Stimulated activated effector memory CD8-positive, alpha-beta T cell treated with anti-CD3 and anti-CD28 coated beads, Interleukin-12 subunit alpha, Interleukin-12 subunit beta, amount 100 ng/mL, for 72 hours (primary cell): Measurements from ENCODE around the gene DNAH17.

Experiments used
- ATAC-seq: fragments of 150-1000 bp; cut with Tn5 transposase; 2 replicates; pipeline ENCODE4 v1.10.0; 2021
- DNase-seq, 2 donors: peaks; one replicate each; pipeline ENCODE4 v3.0.0; 2021 to 2022; ENCODE audit warnings: low spot score in 2 of 2
- H3K27ac Mint-ChIP-seq: one replicate; pipeline ENCODE4 v1.8.0; 2022; ENCODE audit warnings: mild to moderate bottlenecking, mixed read lengths
- H3K36me3 Mint-ChIP-seq: one replicate; pipeline ENCODE4 v1.8.0; 2022; ENCODE audit warnings: mild to moderate bottlenecking, mixed read lengths
- H3K4me1 Mint-ChIP-seq: one replicate; pipeline ENCODE4 v1.8.0; 2022; ENCODE audit warnings: mixed read lengths
- H3K4me3 Mint-ChIP-seq: one replicate; pipeline ENCODE4 v1.8.0; 2022; ENCODE audit warnings: mild to moderate bottlenecking, mixed read lengths
- H3K9me3 Mint-ChIP-seq: one replicate; pipeline ENCODE4 v1.8.0; 2022; ENCODE audit warnings: mixed read lengths

The DNAH17 gene

DNA sequence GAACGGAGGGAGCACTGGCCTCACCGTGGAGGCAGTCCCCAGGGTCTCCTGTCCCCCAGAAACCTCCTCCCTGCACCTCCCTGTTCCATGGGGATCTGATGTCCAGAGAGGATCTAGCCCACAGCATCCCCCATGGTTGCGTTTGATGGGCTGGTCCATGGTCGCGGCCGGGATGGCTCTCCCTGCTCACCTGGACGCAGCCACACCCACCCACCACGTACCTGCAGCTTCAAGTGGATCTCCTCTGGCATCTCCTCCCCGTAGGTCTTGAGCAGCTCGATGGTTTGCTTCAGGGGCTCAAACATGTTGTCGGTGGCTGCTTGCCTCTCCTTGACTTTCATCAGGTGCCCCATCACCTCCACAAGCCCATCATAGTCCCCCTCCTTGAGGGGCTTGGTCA lies 47.9 kb downstream of the DNAH17 start:
- H3K9me3 Mint-ChIP-seq, result no peaks in the 10 kb centered on the region
- no peak overlapping the region for H3K4me3 Mint-ChIP-seq
- ATAC-seq (no peak), DNase-seq (no peak)
- H3K36me3 Mint-ChIP-seq, result no peaks in the 10 kb centered on the region
- H3K4me1 Mint-ChIP-seq, result peaks cover 17% of the 10 kb centered on the region
- no peak overlapping the region for H3K27ac Mint-ChIP-seq

DNA sequence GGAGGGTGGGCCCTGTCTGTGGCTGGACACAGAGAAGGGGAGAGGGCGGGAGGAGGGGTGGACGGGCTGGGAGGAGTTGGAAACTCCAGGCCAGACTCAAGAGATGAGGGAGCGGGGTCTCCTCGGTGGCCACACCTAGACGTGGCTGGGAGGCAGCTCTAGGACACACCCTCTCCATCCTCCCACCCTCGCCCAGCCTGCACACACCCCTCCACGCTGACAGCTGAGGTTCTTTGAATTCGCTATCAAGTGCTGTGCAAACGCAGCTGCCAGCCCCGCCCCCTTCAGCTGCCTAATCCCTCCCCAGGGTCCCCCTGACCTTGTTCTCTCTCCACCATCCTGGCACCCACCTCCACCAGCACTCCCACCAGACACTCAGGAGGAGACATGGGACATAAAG lies 48.7 kb downstream of the DNAH17 start:
- no peak for ATAC-seq
- H3K4me3 Mint-ChIP-seq, result no peak overlapping the region
- H3K27ac Mint-ChIP-seq, result no peak overlapping the region
- no peak for DNase-seq
- no peaks in the 10 kb centered on the region for H3K36me3 Mint-ChIP-seq
- H3K4me1 Mint-ChIP-seq, result peaks cover 13% of the 10 kb centered on the region
- no peaks in the 10 kb centered on the region for H3K9me3 Mint-ChIP-seq

DNA sequence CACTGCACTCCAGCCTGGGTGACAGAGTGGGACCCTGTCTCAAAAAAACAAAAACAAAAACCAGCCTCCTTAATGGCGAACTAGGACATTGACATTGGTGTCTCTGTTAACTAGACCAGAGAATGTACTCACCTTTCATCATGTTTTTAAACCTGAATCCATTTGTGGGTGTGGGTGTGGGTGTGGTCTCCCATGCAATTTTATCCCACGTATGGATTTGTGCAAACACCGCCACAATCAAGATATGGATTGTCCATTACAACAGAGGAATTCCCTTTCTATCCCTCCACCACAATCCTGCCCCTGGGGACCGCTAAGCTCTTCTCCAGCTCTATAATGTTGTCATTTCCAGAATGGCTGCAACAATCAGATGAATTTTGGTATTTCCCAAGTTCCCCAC lies 49.9 kb downstream of the DNAH17 start:
- no peaks in the 10 kb centered on the region for H3K36me3 Mint-ChIP-seq
- H3K4me3 Mint-ChIP-seq, result no peak overlapping the region
- H3K4me1 Mint-ChIP-seq, result peaks cover 5% of the 10 kb centered on the region
- H3K9me3 Mint-ChIP-seq, result no peaks in the 10 kb centered on the region
- DNase-seq (no peak), ATAC-seq (no peak)
- no peak overlapping the region for H3K27ac Mint-ChIP-seq

DNA sequence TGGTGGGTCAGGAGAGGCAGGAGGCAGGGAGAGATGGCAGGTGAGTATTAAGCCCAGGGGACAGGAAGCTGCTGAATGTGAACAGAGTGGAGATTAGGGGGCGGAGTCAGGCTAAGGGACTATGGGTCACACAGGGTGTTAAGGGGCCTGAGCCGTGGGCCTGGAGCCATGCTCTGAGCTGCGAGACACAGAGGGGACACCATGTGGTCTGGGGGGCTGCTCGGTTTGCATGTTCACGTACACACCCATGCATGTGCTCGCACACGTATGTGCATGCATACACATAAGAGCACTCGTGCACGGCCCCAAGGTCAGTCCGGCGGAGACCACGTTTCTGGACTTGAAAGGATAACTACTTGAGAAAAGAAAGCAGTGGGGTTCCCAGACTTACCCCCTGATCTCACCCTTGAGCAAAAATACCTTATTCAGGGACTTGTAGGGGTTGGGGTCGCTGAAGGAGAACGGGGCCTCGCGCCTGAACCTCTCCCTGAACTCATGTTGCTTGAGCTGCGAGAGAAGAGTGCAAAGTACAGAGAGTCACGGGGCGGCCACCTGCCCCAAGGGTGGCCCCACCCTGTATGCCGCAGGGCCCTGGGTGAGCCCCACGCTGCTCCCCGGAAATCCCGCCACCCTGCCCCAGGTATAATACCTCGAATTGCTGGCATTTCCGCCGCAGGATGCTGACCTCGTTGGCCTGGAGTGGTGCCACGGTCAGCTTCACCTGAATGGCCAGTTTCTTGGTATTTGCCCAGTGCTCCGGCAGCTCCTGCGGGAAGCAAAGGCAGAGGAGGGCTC lies 50.8 kb downstream of the DNAH17 start:
- DNase-seq (no peak), ATAC-seq (no peak)
- Mint-ChIP-seq H3K27ac (no peak overlapping the region), H3K36me3 (no peaks in the 10 kb centered on the region), H3K9me3 (no peaks in the 10 kb centered on the region), H3K4me1 (no peaks in the 10 kb centered on the region), H3K4me3 (no peak overlapping the region)

DNA sequence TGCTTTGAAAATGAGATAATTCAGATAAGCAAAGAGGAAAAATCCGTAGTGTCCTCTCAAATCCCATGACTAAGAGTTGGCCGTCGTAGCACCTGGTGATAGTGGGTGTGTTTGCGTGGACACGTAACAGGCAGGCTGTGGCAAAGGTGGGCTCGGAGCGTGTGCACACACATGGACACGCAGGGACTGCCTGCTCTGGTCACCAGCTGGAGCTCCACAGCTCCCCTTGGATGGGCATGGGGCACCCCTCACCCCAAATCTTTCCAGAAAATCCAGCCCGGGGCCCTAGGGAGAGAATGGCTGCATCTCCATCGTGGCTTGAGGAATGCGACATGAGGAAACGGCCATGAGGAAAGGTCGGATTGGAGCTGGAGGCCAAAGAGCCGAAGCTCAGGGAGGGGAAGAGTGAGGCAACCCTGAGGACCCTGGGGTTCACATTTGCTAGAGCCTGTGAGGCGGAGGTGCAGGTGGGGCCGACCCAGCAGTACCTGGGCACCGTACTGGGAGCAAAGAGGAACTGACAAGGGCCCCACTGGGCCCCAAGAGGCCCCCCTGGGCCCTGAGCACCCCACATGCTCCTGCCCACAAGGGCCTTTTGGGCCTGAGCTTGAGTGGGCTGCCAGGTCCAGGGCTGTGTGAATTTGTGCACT lies 51.6 kb downstream of the DNAH17 start:
- Mint-ChIP-seq H3K36me3 (no peaks in the 10 kb centered on the region), H3K4me3 (no peak overlapping the region), H3K9me3 (no peaks in the 10 kb centered on the region), H3K4me1 (no peaks in the 10 kb centered on the region), H3K27ac (no peak overlapping the region)
- no peak for DNase-seq
- ATAC-seq, result no peak

DNA sequence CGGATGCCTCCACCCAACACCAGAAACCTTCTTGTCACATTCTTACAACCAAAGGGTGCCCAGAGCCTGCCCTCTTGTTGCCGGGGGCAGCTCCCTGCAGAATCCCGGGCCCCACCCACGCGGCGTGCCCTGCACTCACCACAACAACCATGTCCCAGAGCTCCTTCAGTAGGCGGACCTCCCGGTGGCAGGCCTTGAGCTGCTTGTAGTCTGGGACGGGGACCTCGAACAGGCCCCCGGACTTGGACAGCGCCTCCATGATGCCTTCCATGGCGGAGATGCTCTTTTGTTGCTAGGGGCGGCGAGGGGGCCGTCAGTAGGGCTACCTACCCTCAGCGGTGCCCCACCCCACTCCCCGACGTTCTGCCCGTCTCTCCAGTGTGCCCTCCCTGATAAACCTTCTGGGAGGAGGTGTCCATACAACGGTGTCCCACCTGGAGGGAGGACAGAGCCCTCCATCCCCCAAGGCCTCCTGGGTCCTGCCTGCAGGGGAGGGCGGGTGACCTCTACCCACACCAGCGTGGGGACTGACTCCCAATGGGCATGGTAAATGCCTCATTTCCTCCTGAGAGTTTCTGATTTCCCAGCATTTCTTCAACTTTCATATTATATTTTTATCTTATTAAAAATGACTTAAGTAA lies 52.2 kb downstream of the DNAH17 start:
- Mint-ChIP-seq H3K4me3 (no peak overlapping the region), H3K4me1 (no peaks in the 10 kb centered on the region), H3K27ac (no peak overlapping the region), H3K9me3 (no peaks in the 10 kb centered on the region), H3K36me3 (no peaks in the 10 kb centered on the region)
- ATAC-seq (no peak), DNase-seq (no peak)

DNA sequence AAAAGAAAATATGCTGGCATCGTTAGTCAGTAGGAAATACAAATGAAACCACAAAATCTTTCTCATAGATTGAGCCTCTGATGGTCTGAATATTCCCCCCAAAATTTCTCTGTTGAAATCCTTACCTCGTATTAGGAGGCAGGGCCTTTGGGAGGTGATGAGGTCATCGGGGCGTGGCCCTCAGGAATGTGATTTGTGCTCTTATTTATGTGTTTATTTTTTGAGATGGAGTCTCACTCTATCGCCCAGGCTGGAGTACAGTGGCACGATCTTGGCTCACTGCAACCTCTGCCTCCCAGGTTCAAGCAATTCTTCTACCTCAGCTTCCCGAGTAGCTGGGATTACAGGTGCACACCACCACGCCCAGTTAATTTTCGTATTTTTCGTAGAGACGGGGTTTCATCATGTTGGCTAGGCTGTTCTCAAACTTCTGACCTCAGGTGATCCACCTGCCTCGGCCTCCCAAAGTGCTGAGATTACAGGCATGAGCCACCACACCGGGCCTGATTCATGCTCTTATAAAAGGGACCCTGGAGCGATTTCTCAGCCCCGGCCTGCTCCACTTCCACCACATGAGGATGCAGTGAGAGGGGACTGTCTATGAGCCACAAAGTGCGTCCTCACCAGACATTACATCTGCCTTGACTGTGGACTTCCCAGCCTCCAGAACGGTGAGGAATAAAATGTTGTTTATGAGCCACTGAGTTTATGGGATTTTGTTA lies 53.1 kb downstream of the DNAH17 start:
- Mint-ChIP-seq H3K9me3 (no peaks in the 10 kb centered on the region), H3K4me3 (no peak overlapping the region), H3K27ac (no peak overlapping the region), H3K4me1 (no peaks in the 10 kb centered on the region), H3K36me3 (no peaks in the 10 kb centered on the region)
- ATAC-seq (no peak), DNase-seq (no peak)

DNA sequence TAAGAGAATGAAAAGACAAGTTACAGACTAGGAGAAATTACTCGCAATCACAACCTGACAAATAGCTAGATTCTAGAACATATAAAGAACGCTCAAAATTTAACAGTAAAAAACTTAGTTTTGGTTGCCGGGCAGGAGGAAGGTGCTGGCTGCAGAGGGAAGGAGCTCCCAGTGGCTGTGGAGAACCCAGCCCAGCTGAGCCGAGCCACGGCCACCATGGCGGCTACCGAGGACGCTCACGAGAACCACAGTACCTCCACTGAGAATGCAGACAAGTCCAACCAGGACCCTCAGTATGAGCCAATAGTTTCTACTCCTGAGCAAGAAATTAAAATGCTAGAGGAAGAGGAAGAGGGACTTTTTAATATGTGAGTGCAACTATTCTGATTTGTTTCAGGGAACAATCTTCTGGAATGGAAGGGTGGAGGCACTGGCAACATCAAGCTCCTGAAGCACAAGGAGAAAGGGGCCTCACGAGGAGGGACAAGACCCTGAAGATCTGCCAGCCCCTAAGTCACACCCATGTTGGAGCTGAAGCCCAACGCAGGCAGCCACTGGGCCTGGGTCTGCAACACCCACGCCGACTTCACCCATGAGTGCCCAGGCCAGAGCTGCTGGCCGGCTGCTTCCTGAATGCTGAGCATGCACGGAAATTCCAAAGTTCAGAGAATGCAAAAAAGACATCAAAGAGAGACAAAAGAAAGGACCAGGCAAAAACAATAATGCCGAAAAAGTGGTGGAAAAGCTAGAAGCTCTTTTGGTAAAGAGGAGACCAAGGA lies 55.0 kb downstream of the DNAH17 start:
- Mint-ChIP-seq H3K27ac (no peak overlapping the region), H3K36me3 (no peaks in the 10 kb centered on the region), H3K4me3 (no peak overlapping the region), H3K4me1 (no peaks in the 10 kb centered on the region), H3K9me3 (no peaks in the 10 kb centered on the region)
- ATAC-seq (no peak), DNase-seq (no peak)

DNA sequence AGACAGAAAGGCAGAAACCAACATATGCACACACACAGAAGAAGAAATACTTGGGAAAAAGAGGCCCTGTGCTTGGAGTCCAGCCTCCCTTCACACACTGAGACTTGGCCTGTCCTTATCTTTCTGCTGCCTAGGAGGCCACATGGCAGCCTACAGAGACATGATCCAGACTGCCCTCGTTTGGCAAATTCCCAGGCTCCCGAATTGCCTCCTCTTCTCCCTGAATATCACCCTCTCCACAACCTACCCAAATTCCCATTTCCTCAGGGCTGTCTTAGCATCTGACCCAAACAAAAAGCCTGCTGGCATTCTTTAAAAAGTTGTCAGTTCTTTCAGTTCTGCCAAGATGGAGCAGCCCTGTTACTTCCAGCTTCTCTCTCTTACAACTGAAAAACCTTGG lies 59.8 kb downstream of the DNAH17 start:
- ATAC-seq, result no peak
- Mint-ChIP-seq H3K27ac (no peak overlapping the region), H3K4me1 (no peaks in the 10 kb centered on the region), H3K36me3 (no peaks in the 10 kb centered on the region), H3K4me3 (no peak overlapping the region), H3K9me3 (no peaks in the 10 kb centered on the region)
- no peak for DNase-seq

DNA sequence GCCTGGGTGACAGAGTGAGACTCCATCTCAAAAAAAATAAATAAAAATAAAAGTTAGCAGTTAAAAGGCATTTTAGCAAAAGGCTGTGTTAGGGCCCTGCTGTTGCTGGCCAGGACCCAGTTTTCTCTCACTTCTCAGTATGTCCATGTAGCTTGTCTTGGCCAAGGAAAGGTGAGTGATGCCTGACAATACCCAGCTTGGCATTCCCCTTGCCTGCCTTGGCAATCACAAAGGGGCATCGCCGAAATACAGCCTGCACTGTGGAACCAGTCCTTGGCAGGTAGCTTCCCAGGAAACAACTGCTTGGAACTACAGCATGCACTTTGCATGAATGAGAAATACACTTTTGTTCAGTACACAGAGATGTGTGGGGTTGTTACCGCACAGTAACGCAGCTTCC lies 61.7 kb downstream of the DNAH17 start:
- Mint-ChIP-seq H3K4me1 (no peaks in the 10 kb centered on the region), H3K9me3 (no peaks in the 10 kb centered on the region), H3K27ac (no peak overlapping the region), H3K36me3 (no peaks in the 10 kb centered on the region), H3K4me3 (no peak overlapping the region)
- ATAC-seq, result no peak
- no peak for DNase-seq

DNA sequence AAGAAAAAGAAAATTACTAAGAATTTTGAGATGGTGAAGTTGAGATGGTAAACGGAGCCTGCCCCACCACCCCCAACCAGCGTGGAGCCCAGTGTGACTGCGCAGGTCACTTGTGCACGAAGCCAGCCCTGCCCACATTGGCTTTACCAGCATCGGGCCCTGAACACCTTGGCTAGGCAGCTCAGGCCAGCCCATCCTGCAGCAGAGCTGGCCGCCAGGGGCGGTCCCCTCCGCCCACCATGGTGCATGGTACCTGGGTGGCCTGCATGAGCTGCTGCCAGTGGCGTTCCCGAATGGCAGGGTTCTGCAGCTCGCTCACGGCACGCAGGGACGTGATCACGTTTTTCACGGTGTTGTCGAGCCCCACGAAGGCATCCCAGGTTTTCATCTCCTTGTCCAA lies 62.7 kb downstream of the DNAH17 start:
- Mint-ChIP-seq H3K4me1 (no peaks in the 10 kb centered on the region), H3K27ac (no peak overlapping the region), H3K4me3 (no peak overlapping the region), H3K9me3 (no peaks in the 10 kb centered on the region), H3K36me3 (no peaks in the 10 kb centered on the region)
- ATAC-seq (no peak), DNase-seq (no peak)

DNA sequence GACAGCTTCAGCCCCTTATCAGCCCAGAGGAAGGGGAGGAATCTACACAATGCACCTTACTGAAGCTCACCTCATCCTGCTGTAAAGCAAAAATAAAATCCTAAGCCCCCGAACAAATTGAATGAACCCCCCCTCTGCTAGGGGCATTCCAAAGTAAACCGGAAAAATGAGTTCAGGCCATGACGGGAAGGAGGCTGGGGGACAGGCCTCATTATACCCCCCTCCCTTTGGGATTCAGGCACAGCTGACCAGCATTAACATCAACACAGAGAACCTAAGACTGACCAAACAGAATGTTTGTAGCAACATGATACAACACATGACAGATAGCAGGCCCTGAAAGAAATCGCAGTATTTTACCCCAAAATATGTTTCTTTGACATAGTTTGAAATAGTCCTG lies 64.2 kb downstream of the DNAH17 start:
- Mint-ChIP-seq H3K4me3 (no peak overlapping the region), H3K4me1 (no peaks in the 10 kb centered on the region), H3K36me3 (no peaks in the 10 kb centered on the region), H3K9me3 (no peaks in the 10 kb centered on the region), H3K27ac (no peak overlapping the region)
- DNase-seq (no peak), ATAC-seq (no peak)

DNA sequence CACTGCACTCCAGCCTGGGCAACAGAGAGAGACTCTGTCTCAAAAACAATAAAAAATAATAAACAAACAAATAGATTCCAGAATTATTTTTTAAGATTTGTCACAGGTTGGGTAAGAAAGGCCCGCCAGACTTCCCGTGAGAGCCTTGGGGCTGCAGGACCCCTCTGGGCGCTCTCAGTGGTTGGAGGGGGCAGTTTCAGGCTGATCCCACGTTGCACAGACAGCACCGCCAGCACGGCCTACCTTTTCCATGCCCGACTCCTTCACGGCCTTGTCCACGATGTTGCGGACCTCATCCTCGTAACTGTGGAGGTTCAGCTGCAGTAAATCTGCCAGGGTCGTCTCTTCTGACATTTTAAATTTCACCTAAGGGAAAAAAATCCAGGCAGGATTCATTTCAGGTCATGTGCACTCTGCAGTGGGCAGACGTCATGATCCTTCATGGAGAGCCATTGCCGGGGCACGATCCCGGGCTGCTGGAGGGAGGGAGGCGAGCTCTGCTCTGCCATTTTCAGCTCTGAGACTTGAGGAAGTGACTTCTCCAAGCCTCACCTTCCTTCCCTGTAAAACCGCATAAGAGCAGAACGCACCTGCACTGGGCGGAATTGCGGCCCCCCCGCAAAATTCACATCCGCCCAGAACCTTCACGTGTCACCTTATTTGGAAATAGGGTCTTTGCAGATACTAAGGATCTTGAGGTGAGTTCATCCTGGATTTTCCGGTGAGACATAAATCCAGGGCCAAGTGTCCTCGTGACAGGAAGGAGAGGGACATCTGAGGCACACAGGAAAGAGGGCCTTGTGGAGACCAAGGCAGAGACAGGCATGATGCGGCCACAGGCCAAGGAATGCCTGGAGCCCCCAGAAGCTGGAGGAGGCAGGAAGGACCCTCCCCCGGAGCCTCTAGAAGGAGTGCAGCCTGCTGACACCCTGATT lies 66.8 kb downstream of the DNAH17 start:
- Mint-ChIP-seq H3K4me1 (no peaks in the 10 kb centered on the region), H3K36me3 (peaks cover 6% of the 10 kb centered on the region), H3K9me3 (no peaks in the 10 kb centered on the region), H3K27ac (no peak overlapping the region), H3K4me3 (no peak overlapping the region)
- DNase-seq, result no peak
- no peak for ATAC-seq

DNA sequence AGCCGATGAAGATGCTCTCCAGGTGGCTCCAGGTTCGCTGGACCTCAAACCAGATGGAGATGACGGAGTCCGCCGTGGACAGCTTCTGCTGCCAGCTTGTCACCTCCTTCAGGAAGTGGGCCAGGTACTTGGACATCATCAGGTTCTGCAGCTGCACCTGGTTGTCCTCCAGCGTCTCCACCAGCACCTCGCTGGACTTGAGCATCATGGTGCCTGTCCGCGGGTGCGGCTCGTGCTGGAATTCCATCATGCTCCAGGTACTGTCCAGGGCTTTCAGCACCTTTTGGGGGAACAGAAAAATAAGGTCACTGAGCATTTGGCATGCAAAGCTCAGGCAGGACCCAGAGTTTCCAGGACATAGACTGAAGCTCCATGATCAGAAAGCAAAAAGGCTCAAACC lies 69.7 kb downstream of the DNAH17 start:
- Mint-ChIP-seq H3K4me3 (no peak overlapping the region), H3K36me3 (peaks cover 6% of the 10 kb centered on the region), H3K4me1 (no peaks in the 10 kb centered on the region), H3K9me3 (no peaks in the 10 kb centered on the region), H3K27ac (no peak overlapping the region)
- ATAC-seq (no peak), DNase-seq (no peak)
